Measurements from ENCODE around the gene CHAC1. TPM values are rescaled to one million over a fixed set of nuclear protein-coding genes. Genes with fewer than 3 reads are reported as not detected.

CHAC1 gene
- total and polyA plus RNA-seq, 8 donors = 1.3 to 61.6 (median 5.0) TPM

DNA sequence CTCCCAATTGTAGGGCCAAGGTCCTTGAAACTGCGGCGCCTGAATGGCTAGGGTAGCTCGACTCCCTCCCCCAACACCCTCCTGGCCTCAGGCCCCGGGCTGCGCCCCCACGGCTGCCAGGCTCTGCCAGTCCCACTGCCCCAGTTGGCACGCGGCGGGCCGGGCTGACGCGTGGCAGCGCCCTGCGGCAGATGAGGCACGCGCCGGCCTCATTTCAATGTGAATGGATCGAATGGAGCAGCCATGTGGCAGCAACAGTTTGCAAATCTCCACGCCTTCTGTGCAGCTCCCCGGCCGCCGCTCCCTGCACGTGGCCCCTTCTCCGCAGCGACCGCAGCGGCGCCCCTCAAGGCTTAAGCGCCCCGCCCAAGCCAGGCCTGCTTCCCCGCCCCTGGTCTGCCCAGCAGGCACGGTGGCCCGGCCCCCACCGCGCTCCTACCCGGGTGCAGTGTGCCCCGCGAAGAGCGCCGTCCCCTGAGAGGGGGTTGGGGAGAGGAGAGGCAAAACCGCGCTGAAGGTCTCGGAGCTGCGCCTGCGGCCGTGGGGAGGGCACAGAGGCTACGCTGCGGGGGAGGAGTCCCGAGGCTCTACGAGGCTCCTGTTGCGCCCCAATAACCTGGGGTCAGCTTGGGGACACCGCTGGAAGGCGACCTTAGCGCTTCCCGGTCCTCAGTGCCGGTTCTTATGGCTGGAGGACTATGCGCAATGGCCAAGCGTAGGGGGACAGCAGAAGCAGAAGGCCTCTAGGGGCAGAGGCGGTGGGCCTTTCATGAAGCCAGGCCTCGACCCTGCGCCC, 27.2 kb upstream of the CHAC1 start:
- Histone ChIP-seq H3K27ac (no peak overlapping the region), H3K4me3 (peak overlapping the region; percentile 20 to 48 (median 30)), H3K27me3 (peaks cover 10 to 63% (median 58%) of the 10 kb centered on the region in 3 donors), H3K9me3 (no peaks in the 10 kb centered on the region), H3K36me3 (no peaks in the 10 kb centered on the region), H3K4me1 (peaks cover 51 to 57% (median 56%) of the 10 kb centered on the region in 4 donors)
- peak in 1 of 2 donors; percentile 82 for DNase-seq
- WGBS, 5 donors = 5 to 17% (median 10%) methylated on average over 18 to 61 of the region's 61 CpGs
- TF ChIP-seq POLR2AphosphoS5 (IDR thresholded peaks at IDR 0.05) = no peak
- no peak for TF ChIP-seq POLR2A (IDR thresholded peaks at IDR 0.05)
- no peak for TF ChIP-seq EP300 (IDR thresholded peaks at IDR 0.05)
- TF ChIP-seq, protein P1, sequence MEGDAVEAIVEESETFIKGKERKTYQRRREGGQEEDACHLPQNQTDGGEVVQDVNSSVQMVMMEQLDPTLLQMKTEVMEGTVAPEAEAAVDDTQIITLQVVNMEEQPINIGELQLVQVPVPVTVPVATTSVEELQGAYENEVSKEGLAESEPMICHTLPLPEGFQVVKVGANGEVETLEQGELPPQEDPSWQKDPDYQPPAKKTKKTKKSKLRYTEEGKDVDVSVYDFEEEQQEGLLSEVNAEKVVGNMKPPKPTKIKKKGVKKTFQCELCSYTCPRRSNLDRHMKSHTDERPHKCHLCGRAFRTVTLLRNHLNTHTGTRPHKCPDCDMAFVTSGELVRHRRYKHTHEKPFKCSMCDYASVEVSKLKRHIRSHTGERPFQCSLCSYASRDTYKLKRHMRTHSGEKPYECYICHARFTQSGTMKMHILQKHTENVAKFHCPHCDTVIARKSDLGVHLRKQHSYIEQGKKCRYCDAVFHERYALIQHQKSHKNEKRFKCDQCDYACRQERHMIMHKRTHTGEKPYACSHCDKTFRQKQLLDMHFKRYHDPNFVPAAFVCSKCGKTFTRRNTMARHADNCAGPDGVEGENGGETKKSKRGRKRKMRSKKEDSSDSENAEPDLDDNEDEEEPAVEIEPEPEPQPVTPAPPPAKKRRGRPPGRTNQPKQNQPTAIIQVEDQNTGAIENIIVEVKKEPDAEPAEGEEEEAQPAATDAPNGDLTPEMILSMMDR (IDR thresholded peaks at IDR 0.05) = no peak
- intact Hi-C loops (cut with DNase I; ENCODE audit: low total_unique reads) = no loop called here

DNA sequence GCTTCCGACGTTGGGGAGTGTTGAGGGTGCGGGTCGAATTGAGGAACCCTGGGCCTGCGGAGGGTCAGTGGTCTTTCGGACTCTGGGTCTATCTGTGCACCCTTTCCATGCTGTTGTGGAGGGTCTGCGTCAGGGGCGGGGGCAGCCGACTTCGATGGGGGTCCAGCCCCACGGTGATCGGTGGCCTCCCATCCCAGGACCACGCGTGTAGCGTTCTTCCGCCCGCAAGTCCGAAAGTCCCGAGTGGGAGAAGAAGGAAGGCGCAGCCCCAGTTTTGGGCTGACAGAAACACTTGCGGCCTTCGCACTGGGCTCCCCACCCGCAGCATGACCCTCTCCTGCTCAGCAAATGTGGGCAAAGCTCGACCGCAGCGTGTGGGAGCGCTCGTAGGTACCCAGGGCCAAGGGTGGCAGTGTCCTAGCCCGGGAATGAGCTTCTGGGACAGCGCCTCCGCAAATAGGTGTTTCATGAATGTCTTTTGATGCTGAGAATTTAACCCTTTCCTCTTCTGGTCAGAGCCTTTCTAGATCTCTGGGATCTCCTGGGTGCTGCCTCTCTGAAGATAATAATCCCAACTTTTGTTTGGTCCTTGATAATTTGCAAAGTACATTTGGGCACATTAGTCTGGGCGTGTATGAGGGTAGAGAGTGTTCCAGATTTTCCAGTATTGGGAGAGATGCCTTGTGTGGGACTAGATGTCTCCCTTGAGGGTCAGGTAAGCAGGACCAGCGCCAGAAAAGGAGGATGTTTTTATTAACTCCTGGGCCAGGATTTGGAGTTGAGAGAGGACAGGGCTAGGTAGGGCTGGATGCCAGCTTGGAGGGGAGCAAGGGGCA, 26.4 kb upstream of the CHAC1 start:
- Histone ChIP-seq H3K4me3 (peak overlapping the region in 3 of 4 donors; percentile 34 to 75 (median 49)), H3K9me3 (no peaks in the 10 kb centered on the region), H3K4me1 (peaks cover 51 to 65% (median 60%) of the 10 kb centered on the region in 4 donors), H3K36me3 (no peaks in the 10 kb centered on the region), H3K27ac (no peak overlapping the region), H3K27me3 (peaks cover 10 to 72% (median 64%) of the 10 kb centered on the region in 3 donors)
- no peak for DNase-seq
- intact Hi-C loops (cut with DNase I; ENCODE audit: low total_unique reads) = no loop called here
- no peak for TF ChIP-seq POLR2A (IDR thresholded peaks at IDR 0.05)
- no peak for TF ChIP-seq POLR2AphosphoS5 (IDR thresholded peaks at IDR 0.05)
- no peak for TF ChIP-seq EP300 (IDR thresholded peaks at IDR 0.05)
- TF ChIP-seq, protein P1 (IDR thresholded peaks at IDR 0.05) = no peak
- WGBS, 5 donors = 24 to 45% (median 30%) methylated on average over 29 to 33 of the region's 33 CpGs

DNA sequence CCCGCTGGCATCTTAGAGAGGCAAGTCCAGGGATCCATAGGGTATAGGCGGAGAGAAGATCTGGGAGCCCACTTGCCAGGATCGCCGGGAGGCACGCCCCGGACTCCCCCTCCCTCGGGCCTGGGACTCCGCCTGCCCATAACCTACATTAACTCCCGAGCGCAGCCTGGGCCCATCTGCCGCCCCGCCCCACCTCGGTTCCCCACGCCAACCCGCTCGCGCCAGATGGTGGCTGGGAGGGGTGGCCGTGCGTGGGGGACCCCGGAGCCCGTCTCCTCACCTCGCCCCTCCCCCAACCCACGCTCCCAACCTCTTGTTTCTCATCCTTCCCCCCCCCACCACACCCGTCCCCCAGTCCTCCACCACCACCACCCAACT, 25.8 kb upstream of the CHAC1 start:
- Histone ChIP-seq H3K36me3 (no peaks in the 10 kb centered on the region), H3K4me1 (peaks cover 51 to 69% (median 63%) of the 10 kb centered on the region in 4 donors), H3K9me3 (no peaks in the 10 kb centered on the region), H3K27me3 (peaks cover 10 to 78% (median 69%) of the 10 kb centered on the region in 3 donors), H3K4me3 (peak overlapping the region; percentile 49 to 75 (median 52)), H3K27ac (no peak overlapping the region)
- 5 to 9% (median 8%) methylated on average over 14 to 24 of the region's 24 CpGs for WGBS, 5 donors
- TF ChIP-seq EP300 (IDR thresholded peaks at IDR 0.05) = no peak
- TF ChIP-seq POLR2AphosphoS5 (IDR thresholded peaks at IDR 0.05) = no peak
- TF ChIP-seq, protein P1 (IDR thresholded peaks at IDR 0.05) = no peak
- TF ChIP-seq POLR2A (IDR thresholded peaks at IDR 0.05) = no peak
- intact Hi-C loops (cut with DNase I; ENCODE audit: low total_unique reads) = no loop called here
- peak in 1 of 2 donors; percentile 63 for DNase-seq
